GM19372 (cell line): ENCODE results near the gene EPB41L4A.
"Not testable (repeated sequence)": the region's sequence is repeated elsewhere in the genome, so short reads cannot be mapped to it uniquely, and the experiment has no call there.

Experiments
- ATAC-seq: cut with Tn5 transposase; IDR thresholded peaks from one replicate; pipeline ENCODE4 v1.9.1; 2021; ENCODE audit warnings: mild to moderate bottlenecking, low read depth, moderate library complexity; ENCODE audit not compliant: unreplicated experiment

Gene EPB41L4A

DNA sequence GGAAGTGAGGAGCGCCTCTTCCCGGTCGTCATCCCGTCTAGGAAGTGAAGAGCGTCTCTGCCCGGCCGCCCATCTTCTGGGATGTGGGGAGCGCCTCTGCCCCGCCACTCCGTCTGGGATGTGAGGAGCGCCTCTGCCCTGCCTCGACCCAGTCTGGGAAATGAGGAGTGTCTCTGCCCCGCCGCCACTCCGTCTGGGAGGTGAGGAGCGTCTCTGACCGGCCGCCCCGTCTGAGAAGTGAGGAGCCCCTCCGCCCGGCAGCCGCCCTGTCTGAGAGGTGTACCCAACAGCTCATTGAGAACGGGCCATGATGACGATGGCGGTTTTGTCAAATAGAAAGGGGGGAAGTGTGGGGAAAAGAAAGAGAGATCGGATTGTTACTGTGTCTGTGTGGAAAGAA is 58.3 kb downstream of the EPB41L4A start:
- ATAC-seq = not testable (repeated sequence)

GRCh38 chr5:112356178-112356956 is 62.7 kb downstream of the EPB41L4A start:
- ATAC-seq = no peak

DNA sequence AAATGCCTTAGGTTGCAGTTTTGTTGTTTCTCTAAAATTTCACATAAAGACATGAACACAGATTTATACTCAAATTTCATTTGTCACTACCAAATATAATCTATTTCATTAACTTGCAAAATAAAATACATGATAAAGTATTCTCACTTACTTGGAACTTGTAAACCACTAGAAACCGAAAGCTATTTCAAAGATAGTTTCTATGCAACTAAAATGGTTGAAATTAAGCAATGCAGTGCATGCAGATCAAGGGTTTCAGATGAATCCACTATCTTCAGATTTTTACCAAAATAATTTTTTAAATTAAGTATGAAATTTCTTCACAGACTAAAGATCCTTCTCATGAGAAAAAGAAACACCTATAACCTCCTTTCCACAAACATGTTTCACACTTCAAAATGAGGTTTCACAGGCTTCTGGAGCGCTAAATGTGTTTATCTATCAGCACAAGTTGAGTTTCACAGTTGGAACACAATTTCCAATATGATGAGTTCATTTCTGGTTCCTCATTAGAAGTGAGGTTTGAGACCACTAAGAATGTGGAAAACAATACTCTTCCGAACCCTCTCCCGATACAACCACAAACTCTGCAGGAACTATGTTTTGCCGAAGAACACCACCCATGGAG is 63.9 kb downstream of the EPB41L4A start:
- no peak for ATAC-seq

DNA sequence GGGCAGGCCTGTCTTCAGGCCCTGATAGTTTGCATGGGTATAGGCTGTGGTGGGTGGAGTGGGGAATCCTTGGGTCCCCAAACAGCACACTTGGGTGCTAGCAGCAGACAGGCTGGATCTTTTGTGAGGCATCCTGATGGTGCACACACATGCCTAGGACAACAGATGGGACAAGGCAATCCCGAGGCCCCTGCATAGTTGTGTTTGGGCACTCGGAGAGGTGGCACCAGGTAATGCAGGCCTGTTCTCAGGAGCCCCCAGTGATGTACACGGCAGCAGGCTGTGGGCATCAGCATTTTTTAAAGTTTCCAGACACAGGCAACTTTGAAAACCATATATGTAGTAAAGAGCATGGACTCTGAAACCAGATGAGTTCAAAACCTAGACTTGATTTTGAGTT is 65.4 kb downstream of the EPB41L4A start:
- no peak for ATAC-seq

DNA sequence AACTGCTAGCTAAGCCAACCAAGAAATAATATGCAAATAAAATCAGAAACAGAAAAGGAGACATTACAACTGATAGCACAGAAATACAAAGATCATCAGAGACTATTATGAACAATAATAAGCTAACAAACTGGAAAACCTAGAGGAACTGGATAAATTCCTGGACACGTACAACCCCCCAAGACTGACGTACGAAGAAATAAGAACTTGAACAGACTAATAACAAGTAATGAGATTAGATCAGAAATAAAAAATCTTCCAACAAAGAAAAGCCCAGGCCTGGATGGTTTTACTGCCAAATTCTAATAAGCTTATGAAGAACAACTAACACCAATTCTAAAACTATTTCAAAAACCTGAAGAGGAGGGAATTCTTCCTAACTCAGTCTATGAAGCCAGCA is 67.9 kb downstream of the EPB41L4A start:
- no peak for ATAC-seq

DNA sequence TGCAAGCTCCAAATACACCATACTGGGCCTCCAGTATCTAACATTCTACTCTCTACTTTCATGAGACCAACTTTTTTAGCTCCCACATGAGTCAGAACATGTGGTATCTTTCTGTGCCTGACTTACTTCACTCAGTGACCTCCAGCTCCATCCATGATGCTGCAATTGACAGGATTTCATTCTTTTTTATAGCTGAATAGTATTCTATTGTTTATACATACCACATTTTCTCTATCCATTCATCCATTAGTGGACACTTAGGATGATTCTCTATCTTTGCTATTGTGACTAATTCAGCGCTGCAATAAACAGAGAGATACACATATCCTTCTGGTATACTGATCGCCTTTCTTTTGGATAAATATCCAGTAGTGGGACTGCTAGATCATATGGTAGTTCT is 68.5 kb downstream of the EPB41L4A start:
- ATAC-seq = no peak

GRCh38 chr5:112349371-112349770 is 69.7 kb downstream of the EPB41L4A start:
- ATAC-seq = no peak

DNA sequence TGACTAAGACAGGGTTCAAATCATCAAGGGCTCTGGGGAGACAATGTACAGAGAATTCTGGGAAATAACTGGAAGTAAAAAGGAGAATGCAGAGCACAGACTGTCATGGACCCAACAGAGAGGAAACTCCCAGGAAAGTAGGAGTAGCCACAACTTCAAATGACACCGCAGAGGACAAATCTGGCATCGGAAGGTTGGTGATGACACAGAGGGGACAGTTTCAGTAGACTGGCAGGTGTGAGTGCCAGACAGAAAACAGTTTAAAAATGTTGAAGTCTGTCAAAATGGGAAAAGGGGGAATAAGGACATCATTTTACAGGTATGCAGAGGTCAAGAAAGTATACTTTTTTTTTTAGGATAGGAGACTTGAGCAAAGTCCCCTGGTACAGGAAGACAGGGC is 70.2 kb downstream of the EPB41L4A start:
- no peak for ATAC-seq

GRCh38 chr5:112348387-112348786 is 70.7 kb downstream of the EPB41L4A start:
- ATAC-seq = no peak

GRCh38 chr5:112346411-112347044 is 72.5 kb downstream of the EPB41L4A start:
- ATAC-seq = no peak

- ATAC-seq = no peak
These were observed 74.5 kb downstream of the EPB41L4A start for GRCh38 chr5:112344540-112344939.

DNA sequence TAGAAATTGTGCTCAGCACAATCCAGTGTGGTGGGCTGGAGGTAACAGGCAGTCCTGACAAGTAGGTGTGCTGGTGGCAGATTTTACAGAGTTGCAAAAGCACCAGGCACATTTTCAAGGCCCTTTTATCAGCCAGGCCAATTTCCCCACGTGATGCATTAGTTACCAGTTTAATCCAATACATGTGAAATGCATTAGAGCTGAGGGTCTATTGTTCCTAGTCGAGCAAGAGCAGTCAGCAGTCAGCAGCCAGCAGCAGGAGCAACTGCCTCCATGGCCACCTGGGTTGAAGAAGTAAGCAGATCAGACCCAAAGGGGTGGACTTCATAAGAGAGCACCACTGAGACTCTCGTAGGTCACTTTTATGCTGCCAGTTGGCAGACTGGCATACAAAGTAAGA is 76.7 kb downstream of the EPB41L4A start:
- ATAC-seq = no peak

DNA sequence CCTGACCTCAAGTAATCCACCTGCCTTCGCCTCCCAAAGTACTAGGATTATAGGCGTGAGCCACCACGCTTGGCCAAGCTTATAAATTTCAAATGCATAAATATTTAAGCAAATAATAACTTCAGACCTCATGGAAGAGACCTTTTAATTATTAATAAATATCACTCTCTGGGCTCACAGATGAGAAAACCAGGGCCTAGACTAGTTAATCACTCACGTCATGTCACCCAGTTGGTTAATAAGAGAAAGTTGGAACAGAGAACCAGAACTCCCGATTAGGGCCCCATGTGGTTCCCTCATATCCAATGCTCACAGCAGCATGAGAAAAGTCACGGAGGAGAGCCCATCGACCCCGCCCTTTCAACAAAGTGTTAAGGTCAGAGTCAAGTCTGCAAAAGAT is 79.3 kb downstream of the EPB41L4A start:
- ATAC-seq = no peak

GRCh38 chr5:112338681-112339337 is 80.3 kb downstream of the EPB41L4A start:
- no peak for ATAC-seq

DNA sequence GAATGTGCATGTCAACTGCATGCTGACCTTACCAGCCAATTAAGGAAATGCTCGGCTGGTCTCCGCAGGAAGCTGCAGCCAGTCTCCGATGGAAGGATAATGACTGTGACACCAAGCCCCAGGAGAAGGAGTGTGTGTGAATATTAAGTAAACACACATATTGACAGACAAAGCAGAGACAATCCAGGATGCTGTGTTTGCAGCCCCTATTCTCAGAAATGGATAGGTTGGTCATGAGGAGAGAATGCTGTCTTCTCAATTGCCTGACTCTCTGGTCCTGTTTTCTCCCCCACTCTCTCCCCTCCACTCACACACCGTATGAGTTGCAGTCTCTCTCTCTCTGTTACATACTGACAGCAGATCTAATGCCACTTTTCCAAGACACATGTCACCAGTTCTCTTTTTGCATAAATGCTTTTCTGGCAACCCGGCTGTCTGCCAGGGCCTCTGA is 85.7 kb downstream of the EPB41L4A start:
- ATAC-seq = no peak

GRCh38 chr5:112331892-112332291 is 87.2 kb downstream of the EPB41L4A start:
- ATAC-seq = no peak

DNA sequence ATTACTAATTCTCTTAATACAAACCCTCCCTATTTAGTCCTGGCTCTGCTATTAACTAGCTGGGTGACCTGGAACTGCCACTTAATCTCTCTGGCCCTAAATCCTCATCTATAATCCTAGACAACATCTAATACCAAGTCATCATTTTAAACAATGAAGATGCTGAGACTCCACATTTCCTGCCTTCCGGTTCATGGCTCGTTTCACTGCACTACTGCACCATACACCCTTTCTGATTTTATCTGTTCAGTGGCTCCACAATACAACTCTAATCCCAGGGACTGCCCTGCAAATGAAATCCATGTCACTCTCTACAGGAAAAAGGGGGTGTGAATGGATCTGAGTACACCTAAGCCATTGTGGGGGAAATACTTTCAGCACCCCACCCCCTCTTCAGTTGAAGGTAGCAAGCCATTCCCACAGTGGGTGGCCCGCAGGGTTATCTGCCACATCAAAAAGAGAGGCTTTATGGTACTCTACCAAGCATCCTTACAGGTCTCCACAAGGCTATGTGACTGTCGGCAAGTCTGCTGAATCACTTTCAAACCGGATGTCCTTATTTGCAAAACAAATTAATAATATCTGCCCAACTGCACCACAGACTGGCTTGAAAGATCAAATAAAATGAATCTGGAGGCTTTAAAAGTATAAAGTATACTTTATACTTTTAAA is 89.5 kb downstream of the EPB41L4A start:
- peak; percentile 80 for ATAC-seq

GRCh38 chr5:112323166-112323565 is 95.9 kb downstream of the EPB41L4A start:
- no peak for ATAC-seq

DNA sequence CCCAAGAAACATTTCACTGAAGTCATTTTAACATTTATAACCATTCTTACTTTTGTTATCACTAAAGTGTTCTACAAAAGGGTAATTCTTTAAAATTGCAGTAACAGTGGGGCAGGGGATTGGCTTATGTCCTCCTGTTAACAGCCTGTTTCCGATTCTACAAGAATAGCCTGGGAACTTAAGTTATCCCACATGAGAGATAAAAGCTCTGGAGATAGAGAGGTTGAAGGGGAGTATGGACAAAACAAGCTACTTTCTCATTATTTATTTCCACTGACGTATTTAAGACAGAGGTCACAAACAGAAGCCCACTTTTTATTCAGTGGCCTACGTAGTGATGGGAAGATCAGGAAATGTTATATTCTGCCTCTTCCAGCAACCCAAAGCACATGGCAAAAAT is 98.7 kb downstream of the EPB41L4A start:
- ATAC-seq = no peak

- ATAC-seq = no peak
These were observed 100.7 kb downstream of the EPB41L4A start for GRCh38 chr5:112318346-112318745.

GRCh38 chr5:112317866-112318265 is 101.2 kb downstream of the EPB41L4A start:
- no peak for ATAC-seq
